HL-60 (cell line): ENCODE measurements around the gene PHTF1.

Experiments used
- CTCF ChIP-seq: IDR thresholded peaks from one replicate; pipeline ENCODE4 v1.5.1; 2011; ENCODE audit warnings: low read length, control low read depth, inconsistent platforms; ENCODE audit not compliant: insufficient read depth
- GABPA ChIP-seq: IDR thresholded peaks from 2 replicates; pipeline ENCODE4 v1.6.1; 2012; ENCODE audit warnings: low read depth
- POLR2AphosphoS5 ChIP-seq: IDR thresholded peaks from 2 replicates; pipeline ENCODE4 v1.6.1; 2012; ENCODE audit warnings: low read depth
- REST ChIP-seq: IDR thresholded peaks from 2 replicates; pipeline ENCODE4 v1.6.1; 2012; ENCODE audit warnings: low read depth; ENCODE audit not compliant: insufficient replicate concordance
- SPI1 ChIP-seq: IDR thresholded peaks from 2 replicates; pipeline ENCODE4 v1.6.1; 2012; ENCODE audit warnings: low read depth, mild to moderate bottlenecking, borderline replicate concordance

- TF ChIP-seq CTCF (no peak), POLR2AphosphoS5 (no peak), REST (no peak), SPI1 (no peak), GABPA (no peak)
Observed at GRCh38 chr1:113800487-113800886, 41.2 kb upstream of the PHTF1 start.
